Neural progenitor cell (in vitro differentiated cells): ENCODE measurements around the gene RBM19.

Experiments
- CTCF ChIP-seq: fragments of 200-600 bp; sonication (generic); IDR thresholded peaks from 2 replicates; pipeline ENCODE4 v1.5.1; 2017; ENCODE audit warnings: antibody characterized with exemption, mild to moderate bottlenecking
- EZH2 ChIP-seq: fragments of 200-600 bp; sonication (generic); IDR thresholded peaks from 2 replicates; pipeline ENCODE4 v1.6.1; 2017; ENCODE audit warnings: antibody characterized with exemption, mild to moderate bottlenecking, moderate library complexity

- no peak for TF ChIP-seq EZH2
- no peak for TF ChIP-seq CTCF
Observed at GRCh38 chr12:113808095-113808951, 157.8 kb downstream of the RBM19 start.
